ENCODE data around the gene RAF1. TPM values are rescaled to one million over a fixed set of nuclear protein-coding genes. Genes with fewer than 3 reads are reported as not detected.
"Not testable (repeated sequence)": the region's sequence is repeated elsewhere in the genome, so short reads cannot be mapped to it uniquely, and the experiment has no call there.

Gene RAF1
- total RNA-seq (2014; rRNA removed; shearing (Covaris generic)) = 81.5 and 89.2 TPM in 2 replicates

GRCh38 chr3:12663936-12664908, at the start of gene RAF1:
Gene RAF1, minus strand, starts transcription at chr3:12664117. Its CDS starts 45,396 bp downstream, at chr3:12618721.
- peak; percentile 97 for DNase-seq (ENCODE audit: low spot score)

- DNase-seq (ENCODE audit: low spot score) = no peak
These were observed 46.1 kb upstream of the RAF1 start for GRCh38 chr3:12710062-12710461.

DNA sequence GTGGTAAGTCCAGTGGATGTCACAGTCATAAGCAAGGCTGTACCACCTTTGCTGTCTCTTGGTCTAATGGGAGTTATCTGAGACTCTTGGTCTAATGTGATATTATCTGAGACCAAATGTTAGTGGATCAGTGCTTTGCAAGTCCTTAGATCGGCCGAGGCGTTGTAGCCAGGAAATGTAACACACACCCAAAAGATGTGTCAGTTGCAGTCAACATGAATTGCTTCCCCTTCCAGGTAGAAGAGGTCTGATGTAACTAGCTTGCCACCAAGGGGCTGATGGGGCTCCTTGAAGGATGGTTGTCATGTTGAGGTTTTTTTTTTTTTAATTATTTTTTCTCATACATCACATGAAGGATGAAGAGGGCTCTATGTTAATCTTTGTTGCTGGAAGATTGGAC, 45.4 kb upstream of the RAF1 start:
- DNase-seq (ENCODE audit: low spot score) = no peak

- DNase-seq (ENCODE audit: low spot score) = peak; percentile 41
These were observed 44.8 kb upstream of the RAF1 start for GRCh38 chr3:12708584-12709192.

GRCh38 chr3:12707449-12707848, 43.5 kb upstream of the RAF1 start:
- DNase-seq (ENCODE audit: low spot score) = no peak

DNA sequence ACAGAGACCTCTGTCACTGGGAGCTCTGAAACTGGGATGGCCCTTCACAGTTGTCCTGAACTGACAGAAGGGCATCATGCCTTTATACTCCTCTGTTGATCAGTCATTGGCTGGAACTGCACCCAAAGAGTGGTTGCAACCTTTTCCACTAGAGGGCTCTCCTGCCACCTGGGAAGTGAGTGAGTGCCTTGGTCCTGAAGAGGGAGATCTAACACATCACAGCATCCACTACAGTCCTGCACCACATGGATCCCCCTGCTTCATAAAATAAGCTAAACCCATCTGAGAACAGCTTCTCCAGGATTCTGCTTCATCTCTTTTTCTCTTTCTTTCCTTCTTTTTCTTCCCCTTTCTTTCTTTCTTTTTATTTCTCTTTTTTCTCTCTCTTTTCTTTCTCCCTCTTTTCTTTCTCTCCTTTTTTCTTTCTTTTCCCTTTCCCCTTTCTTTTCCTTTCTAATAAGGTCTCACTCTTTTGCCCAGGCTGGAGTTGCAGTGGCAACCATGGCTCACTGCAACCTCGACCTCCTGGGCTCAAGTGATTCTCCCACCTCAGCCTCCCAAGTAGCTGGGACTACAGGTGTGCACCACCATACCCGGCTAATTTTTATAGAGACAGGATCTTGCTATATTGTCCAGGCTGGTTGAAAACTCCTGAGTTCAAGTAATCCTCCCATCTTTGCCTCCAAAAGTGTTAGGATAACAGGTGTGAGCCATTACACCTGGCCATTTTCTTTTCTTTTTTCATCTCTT, 42.8 kb upstream of the RAF1 start:
- DNase-seq (ENCODE audit: low spot score) = peak; percentile 72

- no peak for DNase-seq (ENCODE audit: low spot score)
These were observed 42.1 kb upstream of the RAF1 start for GRCh38 chr3:12705981-12706380.

GRCh38 chr3:12705374-12705926, 41.5 kb upstream of the RAF1 start:
- no peak for DNase-seq (ENCODE audit: low spot score)

GRCh38 chr3:12702501-12702900, 38.6 kb upstream of the RAF1 start:
- DNase-seq (ENCODE audit: low spot score) = no peak

- not testable (repeated sequence) for DNase-seq (ENCODE audit: low spot score)
These were observed 37.7 kb upstream of the RAF1 start for GRCh38 chr3:12701601-12702000.

DNA sequence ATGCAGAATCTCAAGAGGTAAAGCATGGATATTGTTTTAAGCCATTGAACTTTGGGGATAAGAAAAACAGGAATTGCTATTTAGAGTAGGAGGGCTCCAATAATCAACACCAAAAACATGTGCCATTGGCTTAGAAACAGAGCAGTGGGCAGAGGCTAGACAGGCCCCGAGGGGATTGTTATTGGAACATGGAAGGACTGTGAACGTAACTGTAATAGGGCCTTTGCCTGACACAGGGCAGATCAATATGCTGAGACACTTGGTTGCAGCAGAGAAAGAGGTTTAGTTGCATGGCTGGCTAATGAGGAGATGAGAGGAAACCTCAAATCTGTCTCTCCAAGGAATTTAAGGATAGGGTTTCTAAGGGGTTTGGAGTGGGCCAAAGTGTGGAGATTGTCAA, 36.9 kb upstream of the RAF1 start:
- DNase-seq (ENCODE audit: low spot score) = no peak

DNA sequence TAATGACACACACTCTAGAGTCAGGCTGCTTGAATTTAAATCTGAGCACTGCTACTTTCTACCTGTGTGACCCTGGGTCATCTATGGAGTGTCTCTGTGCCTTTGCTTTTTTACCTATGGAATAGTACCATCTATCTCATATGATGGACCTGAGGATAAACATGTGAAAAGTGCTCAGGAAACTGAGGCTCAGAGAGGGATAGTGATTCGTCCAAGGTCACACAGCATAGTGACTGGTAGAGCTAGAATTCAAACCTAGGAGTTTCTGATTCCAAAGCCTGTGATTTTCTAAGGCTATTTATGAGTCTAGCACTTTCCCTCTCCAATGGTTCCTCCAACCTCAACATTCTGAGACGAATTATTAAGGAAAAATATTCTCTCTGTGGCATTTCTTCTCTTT, 32.0 kb upstream of the RAF1 start:
- DNase-seq (ENCODE audit: low spot score) = no peak

DNA sequence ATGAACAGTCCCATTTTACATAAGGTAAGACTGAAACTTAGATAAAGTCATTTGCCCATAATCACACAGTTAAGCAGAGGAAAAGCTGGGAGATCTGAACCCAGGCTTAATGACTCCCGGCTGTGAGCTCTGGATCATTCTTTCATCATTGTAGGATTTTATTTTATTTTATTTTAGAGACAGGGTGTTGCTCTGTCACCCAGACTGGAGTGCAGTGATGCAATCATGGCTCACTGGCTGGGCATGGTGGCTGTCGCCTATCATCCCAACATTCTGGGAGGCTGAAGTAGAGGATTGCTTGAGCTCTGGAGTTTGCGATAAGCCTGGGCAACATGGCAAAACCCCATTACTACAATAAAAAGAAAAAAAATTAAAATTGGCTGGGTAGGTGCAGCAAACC, 31.2 kb upstream of the RAF1 start:
- no peak for DNase-seq (ENCODE audit: low spot score)

- DNase-seq (ENCODE audit: low spot score) = no peak
These were observed 28.5 kb upstream of the RAF1 start for GRCh38 chr3:12692444-12692843.

- no peak for DNase-seq (ENCODE audit: low spot score)
These were observed 26.2 kb upstream of the RAF1 start for GRCh38 chr3:12689997-12690711.

- DNase-seq (ENCODE audit: low spot score) = no peak
These were observed 24.0 kb upstream of the RAF1 start for GRCh38 chr3:12687948-12688347.

GRCh38 chr3:12686096-12686495, 22.2 kb upstream of the RAF1 start:
- no peak for DNase-seq (ENCODE audit: low spot score)

DNA sequence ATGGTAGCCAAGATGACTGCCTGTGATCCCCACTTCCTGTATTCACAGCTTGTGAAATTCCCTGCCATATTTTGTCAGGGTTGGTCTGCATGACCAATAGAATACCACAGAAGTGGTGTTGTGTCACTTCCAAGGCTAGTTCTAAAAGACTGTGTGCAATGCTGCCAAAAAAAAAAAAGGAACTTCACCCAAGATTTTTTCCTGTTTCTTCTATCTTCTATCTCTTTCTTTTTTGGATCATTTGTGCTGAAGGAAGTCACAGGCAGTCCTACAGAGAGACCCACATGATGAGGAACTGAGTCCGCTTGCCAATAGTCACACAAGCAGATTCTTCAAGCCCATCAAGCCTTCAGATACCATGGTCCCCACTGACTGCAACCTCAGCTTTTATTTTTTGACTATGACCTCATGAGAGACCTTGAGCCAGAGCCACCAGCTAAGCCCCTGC, 18.1 kb upstream of the RAF1 start:
- peak; percentile 50 for DNase-seq (ENCODE audit: low spot score)

DNA sequence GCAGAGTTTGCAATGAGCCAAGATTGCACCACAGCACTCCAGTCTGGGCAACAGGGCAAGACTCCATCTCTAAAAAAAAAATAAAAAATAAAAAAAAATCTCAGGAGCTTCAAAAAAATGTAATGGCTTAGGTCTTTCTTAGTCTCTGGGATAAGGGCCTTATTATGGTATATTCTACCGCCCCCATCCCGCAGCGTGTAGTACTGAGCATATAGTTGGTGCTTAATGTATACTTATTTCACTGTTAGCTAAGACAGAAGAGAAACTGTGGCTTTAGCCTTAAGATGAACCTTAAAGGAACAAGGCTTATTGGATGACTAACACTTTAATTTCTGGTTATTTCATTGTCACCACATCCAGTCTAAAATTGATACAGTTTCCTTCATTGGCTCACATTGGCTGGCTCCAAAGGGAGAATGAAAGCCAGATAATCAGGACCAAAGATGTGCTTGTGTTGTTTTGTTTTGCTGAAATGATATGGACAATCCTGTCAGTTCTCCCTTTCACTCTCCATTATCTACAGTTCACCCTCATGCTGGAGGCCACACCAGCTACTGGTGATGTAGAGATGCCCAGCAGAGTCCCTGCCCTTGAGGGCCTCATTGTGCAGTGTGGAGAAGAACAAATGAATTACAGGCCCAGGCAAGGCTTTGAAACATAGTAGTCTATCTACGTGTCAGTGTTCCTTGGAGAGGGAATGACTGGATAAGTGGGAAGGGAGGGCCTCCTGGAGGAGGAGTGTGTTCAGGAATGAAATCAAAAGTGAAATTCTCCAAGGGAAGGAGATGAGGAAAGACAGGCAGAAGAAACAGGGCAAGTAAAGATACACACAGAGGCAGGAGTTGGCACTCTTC, 17.4 kb upstream of the RAF1 start:
- DNase-seq (ENCODE audit: low spot score) = no peak

GRCh38 chr3:12679468-12679867, 15.6 kb upstream of the RAF1 start:
- DNase-seq (ENCODE audit: low spot score) = peak; percentile 55
